GM19239 (cell line): ENCODE results near the gene LLCFC1.

Experiments used
- DNase-seq: peaks from one replicate; pipeline ENCODE4 v3.0.0; 2011; ENCODE audit warnings: low spot score; ENCODE audit not compliant: insufficient read length
- FAIRE-seq: peaks from 2 replicates; lab custom pipeline; 2011; peaks lifted over from hg19 to GRCh38; lab: Jason Lieb, UNC

The LLCFC1 gene

DNA sequence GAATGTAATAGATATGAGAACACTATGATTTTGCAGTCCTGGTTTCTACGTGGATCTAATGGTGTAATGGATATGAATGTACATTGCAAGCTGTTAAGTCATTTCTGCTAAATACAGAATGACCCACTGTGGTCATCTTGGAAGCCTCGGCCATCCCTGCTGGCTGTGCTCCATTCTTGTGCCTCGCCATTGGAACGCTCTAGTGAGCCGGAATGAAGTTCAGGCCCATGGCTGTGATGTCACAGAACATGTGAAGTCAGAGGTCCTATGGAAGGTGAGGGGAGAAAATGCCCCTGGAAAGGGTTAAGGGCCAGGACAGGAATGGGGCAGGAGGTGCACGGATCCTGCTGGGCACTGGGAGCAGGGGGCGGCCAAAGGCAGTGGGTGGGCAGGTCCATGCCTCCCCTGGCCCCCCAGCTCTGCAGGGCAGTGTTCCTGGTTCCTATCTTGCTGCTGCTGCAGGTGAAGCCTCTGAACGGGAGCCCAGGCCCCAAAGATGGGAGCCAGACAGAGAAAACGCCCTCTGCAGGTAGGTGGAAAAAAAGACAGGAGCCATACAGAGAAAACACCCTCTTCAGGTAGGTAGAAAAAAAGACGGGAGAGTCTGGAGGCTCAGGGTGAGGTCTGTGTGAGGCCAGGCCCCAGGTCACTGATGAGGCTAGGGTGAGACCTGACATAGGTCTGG lies at the start of gene LLCFC1:
Gene LLCFC1, plus strand, starts transcription at position 259 of the 685 bp plus-strand sequence. Its CDS starts 138 bp downstream, at position 397.
- peak; percentile 18 for DNase-seq
- FAIRE-seq, result no peak

DNA sequence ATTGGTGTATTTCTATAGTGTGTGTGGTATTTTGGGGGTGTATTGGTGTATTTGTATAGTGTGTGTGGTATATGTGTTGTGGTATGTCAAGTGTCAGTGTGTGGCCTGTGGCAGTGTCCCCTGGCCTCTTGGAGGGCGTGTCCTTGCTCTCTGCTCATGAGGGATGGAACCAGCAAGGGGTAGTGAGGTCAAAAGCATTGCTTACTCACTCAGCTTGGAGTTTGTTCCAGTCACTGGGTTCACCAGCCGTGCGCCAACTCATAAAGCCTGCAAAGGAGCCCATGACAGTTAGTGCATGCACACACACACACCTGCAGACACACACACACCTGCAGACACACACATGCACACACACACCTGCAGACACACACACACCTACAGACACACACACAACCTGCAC lies 49.5 kb upstream of the LLCFC1 start:
- no peak for FAIRE-seq

DNA sequence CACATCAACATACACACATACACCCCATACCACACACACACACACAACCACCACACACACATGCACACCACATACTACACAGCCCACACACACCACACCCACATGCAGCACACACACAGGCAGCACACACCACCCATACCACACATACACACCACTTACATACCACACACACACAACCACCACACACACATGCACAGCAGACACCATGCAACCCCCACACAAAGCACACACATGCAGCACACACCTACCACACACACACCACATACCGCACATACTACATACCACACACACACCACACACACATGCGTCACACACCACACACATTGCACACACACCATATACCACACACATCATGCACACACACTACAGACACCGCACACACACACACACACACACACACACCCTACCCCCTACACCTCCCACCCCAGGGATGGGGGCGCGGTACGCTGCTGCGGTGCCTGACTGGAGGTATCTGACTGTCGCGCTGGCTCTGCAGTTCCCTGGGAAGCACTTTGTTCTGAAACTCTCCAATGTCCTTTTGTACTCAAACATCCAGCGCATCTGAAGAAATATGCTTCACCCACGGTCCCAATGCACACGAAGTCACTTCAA lies 48.3 kb upstream of the LLCFC1 start:
- FAIRE-seq (no peak), DNase-seq (no peak)

More for the DNA sequence above, 49.5 kb upstream of the LLCFC1 start:
- no peak for DNase-seq

DNA sequence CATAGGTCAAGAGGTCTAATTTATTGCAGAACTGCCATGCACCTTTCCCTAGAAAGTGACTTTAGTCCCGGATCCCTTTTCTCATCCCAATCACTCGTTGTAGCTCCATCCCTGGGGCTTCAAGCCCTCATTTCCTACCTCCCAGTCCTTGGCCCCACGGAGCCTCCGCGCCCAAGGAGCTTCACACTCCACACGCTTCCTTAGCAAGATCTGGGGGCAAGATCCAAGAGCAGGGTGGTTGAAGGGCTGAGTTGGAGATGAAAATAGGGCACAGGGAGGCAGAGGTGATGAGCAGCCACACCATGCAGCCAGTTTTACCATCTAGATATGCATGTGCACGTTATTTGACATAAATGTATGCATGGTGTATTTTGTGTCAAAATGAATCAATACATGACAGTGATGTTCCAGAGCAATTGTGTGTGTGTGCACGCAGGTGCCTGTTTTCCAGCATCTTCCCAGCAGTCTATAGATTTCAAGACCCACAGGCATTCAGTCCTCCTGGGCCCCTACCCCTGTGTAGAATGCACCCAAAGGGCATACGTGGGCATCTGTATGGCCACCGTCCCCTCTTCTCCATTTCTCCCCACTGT lies 47.7 kb upstream of the LLCFC1 start:
- FAIRE-seq (no peak), DNase-seq (no peak)

DNA sequence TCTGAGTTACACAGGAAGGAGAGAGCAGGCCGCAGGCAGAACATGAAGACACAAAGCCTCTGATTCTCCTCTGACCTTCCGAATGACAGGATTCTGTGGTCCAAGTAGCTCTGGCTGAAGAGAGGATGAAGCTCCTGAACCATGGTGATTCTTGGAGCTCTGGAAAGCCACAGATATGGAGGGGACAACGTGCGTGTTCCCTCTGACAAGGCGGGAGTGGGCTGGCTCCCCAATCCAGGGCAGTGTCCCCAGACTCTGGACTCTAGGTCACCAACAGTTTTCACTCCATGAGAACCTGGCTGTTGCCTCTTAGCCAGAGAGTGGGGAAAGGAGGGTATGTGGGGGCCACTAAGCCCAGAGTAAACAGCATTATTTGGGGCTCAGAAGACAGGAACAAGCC lies 46.3 kb upstream of the LLCFC1 start:
- FAIRE-seq (no peak), DNase-seq (no peak)

DNA sequence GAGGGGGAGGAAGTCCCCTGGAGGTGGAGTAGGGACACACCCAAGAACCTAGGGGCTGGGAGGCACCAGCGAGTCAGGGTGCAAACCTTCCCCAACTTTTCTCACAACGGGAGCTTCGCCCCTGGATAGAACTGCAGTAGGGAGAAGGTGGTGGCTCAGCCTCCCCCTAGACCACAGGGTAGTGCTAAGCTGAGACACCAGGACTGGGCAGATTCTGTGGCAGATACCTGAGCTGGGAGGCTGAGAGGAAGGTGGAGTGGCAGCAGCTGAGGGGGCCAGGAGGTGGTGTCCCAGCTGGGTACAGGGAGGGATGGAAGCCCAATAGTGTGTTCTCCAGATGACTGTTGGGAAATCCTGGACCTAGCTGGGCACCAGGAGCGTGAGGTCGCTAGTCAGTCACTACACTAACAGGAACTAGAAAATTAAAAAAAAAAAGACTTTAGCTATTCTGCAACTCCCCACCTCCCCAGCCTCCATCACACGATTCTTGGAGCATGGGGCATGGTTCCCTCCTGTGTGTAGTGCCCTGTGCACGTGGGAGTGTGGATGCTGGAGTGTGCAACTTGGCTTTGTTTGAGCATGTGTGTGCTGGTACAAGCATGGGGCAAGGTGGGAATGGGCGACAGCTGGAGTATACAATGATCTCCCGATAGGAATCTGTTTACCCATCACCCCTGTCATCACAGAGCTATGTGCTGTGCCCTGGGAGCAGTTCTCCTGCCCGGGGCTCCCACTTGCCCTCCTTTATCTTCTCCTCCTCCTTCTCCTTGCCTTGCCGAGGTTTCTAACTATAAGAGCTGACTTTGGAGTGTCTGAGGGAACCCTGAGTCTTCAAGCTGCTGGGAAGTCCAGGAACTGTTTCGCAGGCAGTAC lies 44.9 kb upstream of the LLCFC1 start:
- DNase-seq, result no peak
- FAIRE-seq, result no peak

DNA sequence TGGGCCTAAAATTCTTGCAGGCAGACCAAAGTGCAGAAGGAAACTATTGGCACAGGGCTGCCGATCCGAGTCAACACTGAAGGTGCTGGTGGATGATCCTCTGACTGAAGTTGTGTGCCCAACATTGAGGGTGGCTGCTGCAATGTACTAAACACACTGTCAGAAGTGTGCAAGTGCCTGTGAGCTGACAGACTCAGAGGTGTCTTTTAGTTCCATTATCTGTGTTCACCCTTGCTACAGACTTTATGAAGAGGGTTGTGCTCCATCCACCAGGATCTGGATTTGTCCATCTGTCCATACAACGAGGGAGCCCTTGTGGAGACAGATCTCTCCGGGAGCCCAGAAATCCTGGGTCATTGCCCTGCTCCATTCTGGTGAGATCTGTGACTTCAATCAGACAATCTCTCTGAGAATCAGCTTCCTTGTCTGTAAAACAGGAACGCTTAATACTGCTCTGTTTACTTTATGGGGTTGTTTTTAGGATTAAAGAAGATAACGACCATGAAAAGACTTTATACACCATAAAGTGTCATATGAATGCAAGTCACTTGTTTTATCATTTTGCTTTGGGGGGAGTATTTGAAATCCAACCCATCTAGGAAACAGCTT lies 44.2 kb upstream of the LLCFC1 start:
- DNase-seq (no peak), FAIRE-seq (no peak)

DNA sequence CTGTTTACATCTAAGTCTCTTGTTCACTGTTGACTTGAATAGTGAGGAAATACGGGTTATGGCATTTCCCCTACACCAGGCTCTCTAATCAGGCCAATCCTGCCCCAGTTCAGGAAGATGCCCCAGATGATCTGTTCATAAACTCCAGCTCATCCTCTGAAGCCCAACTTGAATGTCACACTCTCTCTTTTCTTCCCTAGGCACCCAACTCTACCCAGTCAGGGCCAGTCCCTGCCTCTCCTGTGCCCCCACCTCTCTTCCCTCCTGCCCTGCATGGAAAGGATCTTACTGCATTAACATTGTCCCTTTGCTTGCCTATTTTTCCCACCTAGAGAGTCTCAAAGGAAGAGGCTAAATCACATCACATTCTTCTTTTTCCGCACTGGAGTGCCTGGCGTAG lies 43.1 kb upstream of the LLCFC1 start:
- DNase-seq, result no peak

DNA sequence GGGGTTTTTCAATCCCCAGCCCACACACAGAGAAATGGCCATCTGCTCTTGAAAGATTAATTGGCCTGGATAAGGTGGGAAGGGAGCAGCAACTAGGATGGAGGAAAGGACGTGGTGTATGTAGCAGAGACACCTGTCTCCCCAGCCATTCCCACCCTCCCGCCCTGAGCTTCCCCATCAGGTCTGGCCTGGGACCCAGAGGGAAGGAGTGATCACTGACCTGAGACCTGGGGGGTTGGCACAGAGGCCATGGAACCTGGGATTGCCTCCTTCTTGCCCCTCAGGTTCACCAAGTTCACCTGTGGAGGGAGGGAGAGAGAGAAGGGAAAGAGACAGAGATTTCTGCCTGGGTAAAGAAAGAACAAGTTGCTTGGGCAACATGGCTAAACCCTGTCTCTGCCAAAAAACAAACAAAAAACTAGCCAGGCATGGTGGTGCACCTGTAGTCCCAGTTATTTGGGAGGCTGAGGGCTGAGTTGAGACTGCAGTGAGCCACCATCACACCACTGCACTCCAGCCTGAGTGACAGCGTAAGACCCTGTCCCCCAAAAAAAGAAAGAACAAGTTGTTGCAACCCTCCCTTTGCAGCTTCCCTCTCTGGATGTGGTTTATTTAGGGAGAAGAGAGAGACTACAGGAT lies 42.4 kb upstream of the LLCFC1 start:
- FAIRE-seq, result no peak
- DNase-seq, result no peak

More for the DNA sequence above, 43.1 kb upstream of the LLCFC1 start:
- FAIRE-seq, result no peak

DNA sequence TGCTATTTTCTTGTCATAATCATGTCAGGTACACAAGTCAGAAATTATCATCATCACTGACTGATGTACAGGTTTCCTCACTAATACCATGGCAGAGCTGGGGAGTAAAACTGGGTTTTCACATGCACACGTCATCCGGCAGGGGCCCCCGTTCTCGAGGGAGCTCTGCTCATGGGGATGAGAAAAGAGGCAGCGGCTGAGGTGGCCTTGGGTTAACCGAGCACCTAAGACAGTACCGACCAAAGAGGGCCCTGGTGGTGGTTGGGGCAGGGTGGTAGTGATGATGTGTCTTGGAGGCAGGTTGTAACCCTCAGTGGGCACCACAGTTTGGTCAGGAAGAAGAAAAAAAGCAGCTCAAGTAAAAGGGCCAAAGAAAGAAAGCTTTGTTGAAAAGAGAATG lies 41.6 kb upstream of the LLCFC1 start:
- no peak for FAIRE-seq
- no peak for DNase-seq

DNA sequence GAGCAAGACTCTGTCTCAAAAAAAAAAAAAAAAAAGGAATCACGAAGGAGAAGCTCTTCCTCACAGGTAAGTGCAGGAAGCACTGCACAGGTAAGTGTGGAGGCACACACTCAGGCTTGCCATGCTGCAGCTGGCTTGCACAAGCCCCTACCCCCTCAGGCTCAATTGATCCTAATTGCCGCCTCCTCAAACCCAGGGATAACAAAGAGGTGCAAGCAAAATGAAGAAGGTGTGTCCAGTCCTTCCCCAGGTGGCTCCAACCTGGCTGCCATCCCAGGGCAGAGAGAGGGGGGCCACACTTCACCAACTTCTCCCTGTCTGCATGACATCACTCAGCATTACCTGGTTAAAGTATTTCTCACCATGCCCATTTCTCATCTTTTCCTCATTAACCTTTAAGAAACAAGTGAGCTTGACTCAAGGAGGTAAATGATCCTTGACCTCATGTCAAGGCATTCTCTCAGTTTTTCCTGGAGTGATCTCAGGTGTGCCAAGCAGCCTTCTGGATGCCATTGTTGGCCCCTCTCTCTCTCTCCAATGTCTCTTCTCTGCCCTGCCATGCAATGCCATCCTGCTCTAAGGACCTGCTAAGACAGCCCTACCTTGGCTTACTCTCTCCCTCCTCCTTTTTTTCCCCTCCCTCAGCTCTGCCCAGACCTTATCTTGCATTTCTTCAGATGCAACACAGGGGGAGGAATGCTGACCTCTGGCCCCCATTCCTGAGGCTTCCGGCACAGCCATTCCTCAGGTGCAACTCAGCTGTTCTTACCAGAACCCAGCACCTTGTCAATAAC lies 40.7 kb upstream of the LLCFC1 start:
- no peak for DNase-seq
- no peak for FAIRE-seq

DNA sequence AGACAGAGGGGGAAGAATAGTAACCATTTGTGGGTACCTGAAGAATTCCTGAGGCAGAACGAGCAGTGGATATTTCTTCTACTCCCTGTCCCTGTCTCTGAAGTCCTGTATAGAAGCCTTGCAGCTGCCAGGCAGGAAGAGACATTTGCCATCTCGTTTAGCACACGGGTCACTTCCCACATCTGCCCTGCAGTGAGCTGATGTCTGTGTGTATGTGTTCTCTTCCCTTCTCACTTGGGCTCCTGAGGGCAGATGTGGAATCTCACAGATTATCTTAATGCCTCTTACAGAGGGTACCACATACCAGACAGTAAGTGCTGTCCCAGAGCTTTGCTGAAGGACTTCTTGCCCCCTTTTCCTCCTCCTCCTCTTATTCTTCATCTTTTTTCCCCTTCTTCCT lies 39.6 kb upstream of the LLCFC1 start:
- FAIRE-seq, result no peak
- no peak for DNase-seq

DNA sequence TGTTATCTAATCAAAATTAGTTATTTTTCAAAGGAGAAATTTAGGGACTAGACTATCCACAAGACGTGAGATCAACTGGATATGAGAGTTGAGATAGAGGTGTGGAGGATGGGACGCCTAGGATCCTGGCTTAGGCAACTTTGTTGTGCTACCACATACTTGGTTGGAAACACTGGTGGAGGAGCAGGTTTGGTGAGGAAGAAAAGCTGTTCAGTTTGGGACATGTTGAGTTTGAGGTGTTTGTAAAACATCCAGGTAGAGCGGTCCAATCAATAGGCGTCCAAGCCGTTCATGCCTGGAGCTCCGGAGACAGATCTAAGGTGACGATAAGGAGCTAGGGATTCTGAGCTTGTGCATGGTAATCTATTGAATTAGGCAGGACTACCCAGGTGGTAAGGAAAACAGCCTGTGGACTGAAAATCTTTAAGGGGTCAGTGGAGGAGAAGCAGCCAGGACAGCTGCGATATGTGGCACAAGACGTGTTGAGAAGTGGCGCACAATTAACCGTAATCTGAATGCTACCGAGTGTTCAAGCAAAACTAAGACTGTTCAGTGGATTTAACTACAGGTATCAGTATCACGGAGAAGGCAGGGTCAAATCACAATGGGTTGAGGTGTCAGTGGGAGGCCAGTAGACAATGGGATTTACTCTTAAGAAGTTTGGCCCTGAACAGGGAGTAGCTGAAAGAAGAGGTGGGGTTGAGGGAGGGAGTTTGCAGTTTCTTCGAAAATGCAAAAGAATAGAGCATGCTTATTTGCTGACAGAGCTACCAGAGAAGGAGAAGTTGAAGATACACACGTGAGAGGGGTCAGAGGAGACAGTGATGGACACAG lies 37.6 kb upstream of the LLCFC1 start:
- no peak for DNase-seq
- FAIRE-seq, result no peak

DNA sequence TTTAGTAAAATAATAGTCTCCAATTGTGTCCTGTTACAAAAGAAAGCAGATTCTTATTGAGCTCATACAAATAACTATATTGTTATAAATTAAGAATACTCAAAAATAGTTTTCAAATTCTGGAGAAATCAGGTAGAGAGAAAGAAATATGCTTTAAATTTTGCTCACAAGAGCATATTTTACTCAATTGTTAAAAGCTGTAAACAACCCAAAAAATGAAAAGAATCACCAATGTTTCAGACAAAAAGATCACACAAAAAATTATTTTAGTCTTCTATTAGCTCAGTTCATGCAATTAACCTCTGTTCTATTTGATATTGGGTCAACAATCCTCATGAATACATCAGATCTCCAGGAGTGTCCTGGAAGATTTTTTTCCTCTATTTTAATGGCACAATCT lies 35.2 kb upstream of the LLCFC1 start:
- DNase-seq (no peak), FAIRE-seq (no peak)

DNA sequence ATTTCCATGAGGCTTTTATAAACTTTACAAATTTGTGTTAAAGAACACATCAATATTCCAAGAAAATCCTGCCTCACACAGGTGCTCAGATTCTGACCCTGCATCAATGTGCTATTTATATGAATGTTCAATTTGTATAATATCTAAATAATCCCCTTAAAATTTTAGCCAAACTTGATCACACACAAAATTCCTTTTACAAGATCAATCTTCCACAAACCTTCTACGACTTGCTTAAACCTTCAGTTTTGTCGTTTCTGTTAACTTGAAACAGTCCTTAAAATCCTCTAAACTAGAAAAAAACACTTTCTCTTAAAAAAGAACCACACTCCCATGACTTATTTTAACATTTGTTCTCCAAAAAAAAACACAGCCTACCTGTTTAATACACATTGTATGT lies 33.5 kb upstream of the LLCFC1 start:
- DNase-seq (no peak), FAIRE-seq (no peak)

DNA sequence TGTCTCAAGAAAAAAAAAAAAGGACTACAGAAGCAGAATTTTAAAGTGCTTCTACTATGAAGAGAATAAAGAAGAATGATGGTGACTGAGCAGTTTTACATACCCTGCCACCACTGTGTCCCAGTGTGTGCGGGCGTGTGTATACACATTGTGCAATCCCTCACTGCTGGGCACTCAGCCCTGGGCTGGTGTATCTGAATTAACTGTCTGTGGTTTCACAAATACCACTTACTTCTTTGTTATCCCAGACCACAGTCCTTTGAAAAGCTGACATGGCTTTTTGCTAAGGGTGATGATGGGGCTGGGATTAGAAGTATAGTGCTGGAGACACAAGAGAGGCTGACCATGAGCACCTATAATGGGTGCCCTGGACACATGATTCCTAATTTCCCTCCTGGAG lies 32.6 kb upstream of the LLCFC1 start:
- FAIRE-seq (no peak), DNase-seq (no peak)

DNA sequence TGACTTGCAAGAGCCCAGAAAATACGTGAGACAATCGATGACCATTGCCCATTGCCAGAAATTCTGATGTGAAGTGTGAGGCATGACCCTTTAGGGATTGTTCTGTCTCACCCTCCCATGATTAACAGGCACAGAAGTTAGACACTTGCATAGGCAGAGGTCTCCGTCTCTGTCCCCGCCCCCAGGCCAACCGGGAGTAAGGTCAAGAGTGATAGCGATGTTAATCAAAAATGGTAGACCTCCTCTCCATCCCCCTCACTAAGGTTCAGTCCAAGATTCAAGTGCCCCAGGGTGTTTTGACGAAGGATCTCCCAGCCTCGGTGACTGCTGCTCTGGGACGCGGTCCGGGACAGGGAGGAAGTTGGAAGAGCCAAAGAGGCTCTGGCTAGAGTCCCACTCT lies 31.0 kb upstream of the LLCFC1 start:
- FAIRE-seq (no peak), DNase-seq (no peak)
